Measurements from ENCODE around the gene HEPH. TPM values are rescaled to one million over a fixed set of nuclear protein-coding genes. Genes with fewer than 3 reads are reported as not detected.
"Not testable (repeated sequence)": the region's sequence is repeated elsewhere in the genome, so short reads cannot be mapped to it uniquely, and the experiment has no call there.

The HEPH gene
- total RNA-seq: under 1 TPM; 0.05 to 0.13 (median 0.08) TPM

DNA sequence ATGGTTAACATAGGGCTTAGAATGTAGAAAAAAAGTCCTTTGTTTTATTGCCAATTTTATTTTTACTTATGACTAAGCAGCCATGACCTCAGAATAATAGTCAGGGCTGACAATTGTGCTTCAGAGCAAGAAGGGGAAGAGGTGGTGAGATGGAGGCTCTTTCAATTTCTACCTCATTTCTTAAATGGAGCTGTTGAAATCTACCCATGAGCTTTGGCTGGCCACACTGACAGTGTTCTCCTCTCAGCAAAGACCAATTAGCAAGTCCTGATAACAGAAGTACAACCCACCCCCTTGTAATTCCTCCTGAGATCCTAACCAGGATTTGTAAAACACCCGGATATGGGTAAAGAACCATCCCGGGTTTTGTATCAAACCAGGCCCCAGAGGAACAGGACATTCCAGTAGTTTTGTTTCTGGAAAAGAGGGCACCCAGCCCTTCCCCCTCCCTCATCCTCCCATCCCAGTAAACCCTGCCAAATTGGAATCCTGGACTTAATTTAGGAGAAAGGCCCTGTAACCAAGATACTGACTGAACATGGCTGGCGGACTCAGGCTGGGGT, at the start of gene HEPH:
Gene HEPH (plus strand): TSS at position 399 of the 563 bp plus-strand sequence. CDS start 6,324 bp downstream, outside the sequence.
- no peaks in the 10 kb centered on the region for H3K4me1 Mint-ChIP-seq (ENCODE audit: low read depth)
- DNase-seq (no peak), ATAC-seq (no peak)
- no peaks in the 10 kb centered on the region for H3K9me3 Mint-ChIP-seq
- no peaks in the 10 kb centered on the region for H3K27me3 Mint-ChIP-seq (ENCODE audit: low read depth)
- no peaks in the 10 kb centered on the region for H3K36me3 Mint-ChIP-seq (ENCODE audit: insufficient read depth)
- H3K4me3 Mint-ChIP-seq: no peak within 1 kb of the TSS

GRCh38 chrX:66118722-66119121, 45.3 kb upstream of the HEPH start:
- H3K4me1 Mint-ChIP-seq (ENCODE audit: low read depth); ATAC-seq; H3K27me3 Mint-ChIP-seq (ENCODE audit: low read depth); H3K4me3 Mint-ChIP-seq; H3K36me3 Mint-ChIP-seq (ENCODE audit: insufficient read depth); H3K9me3 Mint-ChIP-seq; DNase-seq: not testable (repeated sequence)

- not testable (repeated sequence) for H3K4me1 Mint-ChIP-seq (ENCODE audit: low read depth); H3K36me3 Mint-ChIP-seq (ENCODE audit: insufficient read depth); DNase-seq; H3K4me3 Mint-ChIP-seq; H3K27me3 Mint-ChIP-seq (ENCODE audit: low read depth); ATAC-seq
- H3K9me3 Mint-ChIP-seq: peaks cover 12% of the 10 kb centered on the region
Measured at GRCh38 chrX:66121354-66121753, 42.7 kb upstream of the HEPH start.

DNA sequence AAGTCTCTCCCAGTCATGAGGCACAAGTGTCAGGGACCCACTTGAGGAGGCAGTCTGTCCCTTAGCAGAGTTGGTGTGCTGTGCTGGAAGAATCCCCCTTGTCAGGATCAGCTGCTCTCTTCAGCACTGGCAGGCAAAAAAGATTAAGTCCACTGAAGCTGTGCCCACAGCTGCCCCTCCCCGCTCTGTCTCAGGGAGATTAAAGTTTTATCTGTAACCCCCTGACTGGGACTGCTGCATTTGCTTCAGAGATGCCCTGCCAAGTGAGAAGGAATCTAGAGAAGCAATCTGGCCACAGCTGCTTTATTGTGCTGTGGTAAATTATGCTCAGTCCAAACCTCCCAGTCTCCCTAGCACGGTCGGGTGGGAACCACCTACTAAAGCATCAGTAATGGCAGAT, 37.4 kb upstream of the HEPH start:
- no peak for ATAC-seq

DNA sequence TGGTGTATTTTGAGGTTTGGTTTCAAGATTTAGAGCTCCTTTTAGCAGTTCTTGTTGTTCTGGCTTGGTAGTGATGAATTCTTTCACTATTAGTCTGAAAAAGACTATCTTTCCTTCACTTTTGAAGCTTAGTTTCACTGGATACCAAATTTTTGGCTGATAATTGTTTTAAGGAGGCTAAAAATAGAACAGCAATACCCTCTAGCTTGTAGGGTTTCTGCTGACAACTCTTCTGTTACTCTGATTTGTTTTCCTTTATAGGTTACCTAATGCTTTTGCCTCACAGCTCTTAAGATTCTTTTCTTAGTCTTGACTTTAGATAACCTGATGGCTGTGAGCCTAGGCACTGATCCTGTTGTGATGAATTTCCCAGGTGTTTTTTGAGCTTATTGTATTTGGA, 33.6 kb upstream of the HEPH start:
- H3K4me3 Mint-ChIP-seq: no peak overlapping the region
- DNase-seq (no peak), ATAC-seq (no peak)
- no peaks in the 10 kb centered on the region for H3K36me3 Mint-ChIP-seq (ENCODE audit: insufficient read depth)
- no peaks in the 10 kb centered on the region for H3K4me1 Mint-ChIP-seq (ENCODE audit: low read depth)
- no peaks in the 10 kb centered on the region for H3K27me3 Mint-ChIP-seq (ENCODE audit: low read depth)
- no peaks in the 10 kb centered on the region for H3K9me3 Mint-ChIP-seq

More for the DNA sequence above, 37.4 kb upstream of the HEPH start:
- Mint-ChIP-seq H3K27me3 (ENCODE audit: low read depth) (no peaks in the 10 kb centered on the region), H3K4me3 (no peak overlapping the region), H3K36me3 (ENCODE audit: insufficient read depth) (no peaks in the 10 kb centered on the region), H3K9me3 (peaks cover 8% of the 10 kb centered on the region), H3K4me1 (ENCODE audit: low read depth) (no peaks in the 10 kb centered on the region)
- no peak for DNase-seq

DNA sequence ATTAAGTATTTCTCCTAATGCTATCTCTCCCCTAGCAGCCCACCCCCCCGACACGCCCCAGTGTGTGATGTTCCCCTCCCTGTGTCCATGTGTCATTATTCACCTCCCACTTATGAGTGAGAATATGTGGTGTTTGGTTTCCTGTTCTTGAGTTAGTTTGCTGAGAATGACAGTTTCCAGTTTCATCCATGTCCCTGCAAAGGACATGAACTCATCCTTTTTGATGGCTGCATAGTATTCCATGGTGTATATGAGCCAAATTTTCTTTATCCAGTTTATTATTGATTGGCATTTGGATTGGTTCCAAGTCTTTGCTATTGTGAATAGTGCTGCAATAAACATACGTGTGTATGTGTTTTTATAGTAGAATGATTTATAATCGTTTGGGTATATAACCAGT, 28.8 kb upstream of the HEPH start:
- not testable (repeated sequence) for DNase-seq; H3K36me3 Mint-ChIP-seq (ENCODE audit: insufficient read depth); H3K9me3 Mint-ChIP-seq; H3K4me3 Mint-ChIP-seq; H3K27me3 Mint-ChIP-seq (ENCODE audit: low read depth); H3K4me1 Mint-ChIP-seq (ENCODE audit: low read depth); ATAC-seq

DNA sequence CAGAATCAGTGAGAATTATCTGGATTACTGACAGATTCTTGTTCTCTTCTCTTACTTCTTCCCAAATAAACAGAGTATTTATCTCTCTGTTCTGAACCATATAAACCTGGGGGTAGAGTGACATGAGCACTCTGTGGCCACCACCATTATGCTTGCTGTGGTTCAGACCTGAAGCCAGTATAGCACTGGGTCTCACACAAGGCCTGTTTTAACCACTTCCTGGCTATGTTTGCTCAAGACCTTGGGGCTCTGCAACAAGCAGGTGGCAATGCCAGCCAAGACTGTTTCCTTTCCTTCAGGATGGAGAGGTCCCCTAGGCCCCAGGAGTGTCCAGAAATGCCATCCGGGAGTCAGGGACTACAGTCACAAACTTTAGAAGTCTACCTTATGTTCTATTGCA, 21.7 kb upstream of the HEPH start:
- DNase-seq (no peak), ATAC-seq (no peak)
- Mint-ChIP-seq H3K9me3 (no peaks in the 10 kb centered on the region), H3K4me3 (no peak overlapping the region), H3K4me1 (ENCODE audit: low read depth) (no peaks in the 10 kb centered on the region), H3K36me3 (ENCODE audit: insufficient read depth) (no peaks in the 10 kb centered on the region), H3K27me3 (ENCODE audit: low read depth) (peaks cover 3% of the 10 kb centered on the region)

DNA sequence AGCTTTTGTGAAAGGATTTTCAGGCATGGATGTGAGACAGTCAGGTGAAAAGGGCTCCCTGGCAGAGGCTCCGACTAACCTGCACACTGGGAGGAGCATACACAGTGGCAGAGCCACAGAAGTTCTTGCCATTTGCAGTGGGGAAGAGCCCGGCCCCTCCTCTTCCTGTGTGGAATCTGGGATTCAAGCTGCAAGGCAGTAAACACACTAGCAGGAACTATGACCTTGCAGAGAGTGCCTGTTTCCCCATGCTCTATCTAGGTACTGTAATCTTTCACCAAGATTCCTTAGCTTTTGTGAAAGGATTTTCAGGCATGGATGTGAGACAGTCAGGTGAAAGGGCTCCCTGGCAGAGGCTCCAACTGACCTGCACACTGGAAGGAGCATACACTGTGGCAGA, 19.8 kb upstream of the HEPH start:
- peaks cover 3% of the 10 kb centered on the region for H3K27me3 Mint-ChIP-seq (ENCODE audit: low read depth)
- ATAC-seq (no peak), DNase-seq (no peak)
- H3K36me3 Mint-ChIP-seq (ENCODE audit: insufficient read depth): no peaks in the 10 kb centered on the region
- no peaks in the 10 kb centered on the region for H3K4me1 Mint-ChIP-seq (ENCODE audit: low read depth)
- no peak overlapping the region for H3K4me3 Mint-ChIP-seq
- no peaks in the 10 kb centered on the region for H3K9me3 Mint-ChIP-seq

- Mint-ChIP-seq H3K27me3 (ENCODE audit: low read depth) (no peaks in the 10 kb centered on the region), H3K36me3 (ENCODE audit: insufficient read depth) (no peaks in the 10 kb centered on the region), H3K4me3 (no peak overlapping the region), H3K4me1 (ENCODE audit: low read depth) (no peaks in the 10 kb centered on the region), H3K9me3 (no peaks in the 10 kb centered on the region)
- ATAC-seq (no peak), DNase-seq (no peak)
Measured at GRCh38 chrX:66149519-66149918, 14.5 kb upstream of the HEPH start.

GRCh38 chrX:66150163-66150562, 13.9 kb upstream of the HEPH start:
- Mint-ChIP-seq H3K4me1 (ENCODE audit: low read depth) (no peaks in the 10 kb centered on the region), H3K9me3 (no peaks in the 10 kb centered on the region), H3K36me3 (ENCODE audit: insufficient read depth) (no peaks in the 10 kb centered on the region), H3K4me3 (no peak overlapping the region), H3K27me3 (ENCODE audit: low read depth) (no peaks in the 10 kb centered on the region)
- DNase-seq: no peak
- no peak for ATAC-seq

- H3K27me3 Mint-ChIP-seq (ENCODE audit: low read depth): no peaks in the 10 kb centered on the region
- no peaks in the 10 kb centered on the region for H3K36me3 Mint-ChIP-seq (ENCODE audit: insufficient read depth)
- ATAC-seq (no peak), DNase-seq (no peak)
- H3K4me3 Mint-ChIP-seq: no peak overlapping the region
- no peaks in the 10 kb centered on the region for H3K9me3 Mint-ChIP-seq
- no peaks in the 10 kb centered on the region for H3K4me1 Mint-ChIP-seq (ENCODE audit: low read depth)
Measured at GRCh38 chrX:66162331-66162822, 1.7 kb upstream of the HEPH start.

GRCh38 chrX:66163447-66163846, 600 bp upstream of the HEPH start:
- ATAC-seq (no peak), DNase-seq (no peak)
- H3K4me3 Mint-ChIP-seq: no peak overlapping the region
- H3K9me3 Mint-ChIP-seq: no peaks in the 10 kb centered on the region
- no peaks in the 10 kb centered on the region for H3K36me3 Mint-ChIP-seq (ENCODE audit: insufficient read depth)
- no peaks in the 10 kb centered on the region for H3K4me1 Mint-ChIP-seq (ENCODE audit: low read depth)
- no peaks in the 10 kb centered on the region for H3K27me3 Mint-ChIP-seq (ENCODE audit: low read depth)

GRCh38 chrX:66164470-66164869, 423 bp downstream of the HEPH start:
- Mint-ChIP-seq H3K4me1 (ENCODE audit: low read depth) (no peaks in the 10 kb centered on the region), H3K4me3 (no peak overlapping the region), H3K36me3 (ENCODE audit: insufficient read depth) (no peaks in the 10 kb centered on the region), H3K27me3 (ENCODE audit: low read depth) (no peaks in the 10 kb centered on the region), H3K9me3 (no peaks in the 10 kb centered on the region)
- ATAC-seq (no peak), DNase-seq (no peak)

- no peak for DNase-seq
- H3K4me3 Mint-ChIP-seq: no peak overlapping the region
- no peak for ATAC-seq
- H3K36me3 Mint-ChIP-seq (ENCODE audit: insufficient read depth): no peaks in the 10 kb centered on the region
- no peaks in the 10 kb centered on the region for H3K9me3 Mint-ChIP-seq
- no peaks in the 10 kb centered on the region for H3K27me3 Mint-ChIP-seq (ENCODE audit: low read depth)
- H3K4me1 Mint-ChIP-seq (ENCODE audit: low read depth): no peaks in the 10 kb centered on the region
Measured at GRCh38 chrX:66164931-66165330, 884 bp downstream of the HEPH start.

GRCh38 chrX:66166671-66167070, 2.6 kb downstream of the HEPH start:
- Mint-ChIP-seq H3K9me3 (no peaks in the 10 kb centered on the region), H3K27me3 (ENCODE audit: low read depth) (no peaks in the 10 kb centered on the region), H3K4me1 (ENCODE audit: low read depth) (no peaks in the 10 kb centered on the region), H3K36me3 (ENCODE audit: insufficient read depth) (no peaks in the 10 kb centered on the region), H3K4me3 (no peak overlapping the region)
- DNase-seq (no peak), ATAC-seq (no peak)

GRCh38 chrX:66167431-66167830, 3.4 kb downstream of the HEPH start:
- no peak for DNase-seq
- no peak overlapping the region for H3K4me3 Mint-ChIP-seq
- H3K4me1 Mint-ChIP-seq (ENCODE audit: low read depth): no peaks in the 10 kb centered on the region
- H3K9me3 Mint-ChIP-seq: no peaks in the 10 kb centered on the region
- H3K27me3 Mint-ChIP-seq (ENCODE audit: low read depth): no peaks in the 10 kb centered on the region
- ATAC-seq: no peak
- H3K36me3 Mint-ChIP-seq (ENCODE audit: insufficient read depth): no peaks in the 10 kb centered on the region
